Adrenal gland (tissue), 5 donors: ENCODE data around the gene NUF2.

Experiments
- POLR2A ChIP-seq, 2 donors: fragments of 450-650 bp; IDR thresholded peaks; one replicate each; pipeline ENCODE4 v1.6.1; 2017; ENCODE audit warnings: antibody characterized with exemption in 2 of 2, mild to moderate bottlenecking in 2 of 2, moderate library complexity in 1 of 2
- TF ChIP-seq, protein P1 (sequence below), 6 experiments: fragments of 450-650 bp in 4 of 6; fragments of 200-600 bp in 2 of 6; sonication (generic) in 1 of 6; IDR thresholded peaks; 1 replicate in 5 of 6; 2 replicates in 1 of 6; pipeline versions ENCODE4 v1.5.1 to v1.8.0; 2016 to 2021; ENCODE audit warnings: antibody characterized with exemption in 6 of 6, mild to moderate bottlenecking in 2 of 6, moderate library complexity in 1 of 6
- donor health status: DM: no; HTN: no; CAD: no.

DNA sequence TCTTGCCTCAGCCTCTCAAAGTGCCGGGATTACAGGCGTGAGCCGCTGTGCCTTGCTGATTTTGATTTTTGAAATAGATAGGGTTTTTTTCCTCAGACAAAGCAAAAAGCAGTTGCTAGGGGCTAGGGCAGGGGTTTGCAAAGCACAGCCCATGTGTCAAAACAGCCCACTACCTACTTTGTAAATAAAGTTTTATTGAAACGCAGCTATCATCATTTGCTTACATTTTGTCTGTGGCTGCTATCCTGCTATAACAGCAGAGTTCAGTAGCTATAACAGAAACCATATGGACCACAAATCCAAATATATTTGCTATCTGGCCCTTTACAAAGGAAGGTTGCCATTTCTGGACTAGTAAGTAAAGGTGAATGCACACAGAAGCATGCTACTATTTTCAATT is 44.8 kb downstream of the NUF2 start:
- TF ChIP-seq, protein P1, sequence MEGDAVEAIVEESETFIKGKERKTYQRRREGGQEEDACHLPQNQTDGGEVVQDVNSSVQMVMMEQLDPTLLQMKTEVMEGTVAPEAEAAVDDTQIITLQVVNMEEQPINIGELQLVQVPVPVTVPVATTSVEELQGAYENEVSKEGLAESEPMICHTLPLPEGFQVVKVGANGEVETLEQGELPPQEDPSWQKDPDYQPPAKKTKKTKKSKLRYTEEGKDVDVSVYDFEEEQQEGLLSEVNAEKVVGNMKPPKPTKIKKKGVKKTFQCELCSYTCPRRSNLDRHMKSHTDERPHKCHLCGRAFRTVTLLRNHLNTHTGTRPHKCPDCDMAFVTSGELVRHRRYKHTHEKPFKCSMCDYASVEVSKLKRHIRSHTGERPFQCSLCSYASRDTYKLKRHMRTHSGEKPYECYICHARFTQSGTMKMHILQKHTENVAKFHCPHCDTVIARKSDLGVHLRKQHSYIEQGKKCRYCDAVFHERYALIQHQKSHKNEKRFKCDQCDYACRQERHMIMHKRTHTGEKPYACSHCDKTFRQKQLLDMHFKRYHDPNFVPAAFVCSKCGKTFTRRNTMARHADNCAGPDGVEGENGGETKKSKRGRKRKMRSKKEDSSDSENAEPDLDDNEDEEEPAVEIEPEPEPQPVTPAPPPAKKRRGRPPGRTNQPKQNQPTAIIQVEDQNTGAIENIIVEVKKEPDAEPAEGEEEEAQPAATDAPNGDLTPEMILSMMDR (IDR thresholded peaks at IDR 0.05) = no peak
- TF ChIP-seq POLR2A (IDR thresholded peaks at IDR 0.05) = no peak
